ENCODE data around the gene C2orf49. TPM values are rescaled to one million over a fixed set of nuclear protein-coding genes. Genes with fewer than 3 reads are reported as not detected.

C2orf49 gene
- total and polyA plus RNA-seq, 2 experiments from 2014 or later: 19.2 to 37.9 TPM

- Histone ChIP-seq H3K36me3 (peaks cover 85% of the 10 kb centered on the region), H3K4me3 (no peak overlapping the region), H3K27ac (peak overlapping the region; percentile 80), H3K27me3 (no peaks in the 10 kb centered on the region), H3K4me1 (ENCODE audit: low read depth) (peaks cover 13% of the 10 kb centered on the region), H3K9me3 (ENCODE audit: low read depth) (no peaks in the 10 kb centered on the region)
- TF ChIP-seq CTCF (IDR thresholded peaks at IDR 0.05; ENCODE audit: low read depth, low read length): peak; percentile 87
- DNase-seq (ENCODE audit: low read depth in 1 of 2, low spot score in 1 of 2): peak; percentile 83 to 92
Measured at GRCh38 chr2:105369777-105370690, 32.7 kb downstream of the C2orf49 start.

GRCh38 chr2:105371156-105371555 lies 33.8 kb downstream of the C2orf49 start:
- peaks cover 25% of the 10 kb centered on the region for H3K4me1 ChIP-seq (ENCODE audit: low read depth)
- H3K27ac ChIP-seq: peak overlapping the region; percentile 80
- H3K27me3 ChIP-seq: no peaks in the 10 kb centered on the region
- TF ChIP-seq CTCF (IDR thresholded peaks at IDR 0.05; ENCODE audit: low read depth, low read length): no peak
- H3K4me3 ChIP-seq: no peak overlapping the region
- no peaks in the 10 kb centered on the region for H3K9me3 ChIP-seq (ENCODE audit: low read depth)
- DNase-seq (ENCODE audit: low read depth in 1 of 2, low spot score in 1 of 2): no peak
- peaks cover 90% of the 10 kb centered on the region for H3K36me3 ChIP-seq

- DNase-seq (ENCODE audit: low read depth in 1 of 2, low spot score in 1 of 2): no peak
Measured at GRCh38 chr2:105371810-105372209, 34.5 kb downstream of the C2orf49 start.

GRCh38 chr2:105373344-105373781 lies 36.0 kb downstream of the C2orf49 start:
- Histone ChIP-seq H3K36me3 (peaks cover 74% of the 10 kb centered on the region), H3K27ac (peak overlapping the region; percentile 80), H3K27me3 (no peaks in the 10 kb centered on the region)

More at GRCh38 chr2:105371810-105372209, 34.5 kb downstream of the C2orf49 start:
- no peaks in the 10 kb centered on the region for H3K9me3 ChIP-seq (ENCODE audit: low read depth)
- no peak for TF ChIP-seq CTCF (IDR thresholded peaks at IDR 0.05; ENCODE audit: low read depth, low read length)
- no peak overlapping the region for H3K4me3 ChIP-seq
- H3K27ac ChIP-seq: peak overlapping the region; percentile 80
- no peaks in the 10 kb centered on the region for H3K27me3 ChIP-seq
- H3K4me1 ChIP-seq (ENCODE audit: low read depth): peaks cover 31% of the 10 kb centered on the region
- peaks cover 86% of the 10 kb centered on the region for H3K36me3 ChIP-seq

GRCh38 chr2:105373895-105374401 lies 36.6 kb downstream of the C2orf49 start:
- TF ChIP-seq CTCF (IDR thresholded peaks at IDR 0.05; ENCODE audit: low read depth, low read length): no peak
- Histone ChIP-seq H3K36me3 (peaks cover 72% of the 10 kb centered on the region), H3K4me1 (ENCODE audit: low read depth) (peaks cover 45% of the 10 kb centered on the region), H3K27ac (peak overlapping the region; percentile 80), H3K4me3 (no peak overlapping the region), H3K9me3 (ENCODE audit: low read depth) (no peaks in the 10 kb centered on the region), H3K27me3 (no peaks in the 10 kb centered on the region)
- DNase-seq (ENCODE audit: low read depth in 1 of 2, low spot score in 1 of 2): no peak

More at GRCh38 chr2:105373344-105373781, 36.0 kb downstream of the C2orf49 start:
- no peak for TF ChIP-seq CTCF (IDR thresholded peaks at IDR 0.05; ENCODE audit: low read depth, low read length)
- Histone ChIP-seq H3K9me3 (ENCODE audit: low read depth) (no peaks in the 10 kb centered on the region), H3K4me3 (no peak overlapping the region), H3K4me1 (ENCODE audit: low read depth) (peaks cover 39% of the 10 kb centered on the region)
- DNase-seq (ENCODE audit: low read depth in 1 of 2, low spot score in 1 of 2): peak in 1 of 2 donors; percentile 62

All from cardiac muscle cell (in vitro differentiated cells and primary cell).